ENCODE measurements around the gene GJB2.
A peak's percentile ranks its signal among the peaks of the same experiment; 100 is the strongest.
"Not testable (repeated sequence)": the region's sequence is repeated elsewhere in the genome, so short reads cannot be mapped to it uniquely, and the experiment has no call there.

Gene GJB2

DNA sequence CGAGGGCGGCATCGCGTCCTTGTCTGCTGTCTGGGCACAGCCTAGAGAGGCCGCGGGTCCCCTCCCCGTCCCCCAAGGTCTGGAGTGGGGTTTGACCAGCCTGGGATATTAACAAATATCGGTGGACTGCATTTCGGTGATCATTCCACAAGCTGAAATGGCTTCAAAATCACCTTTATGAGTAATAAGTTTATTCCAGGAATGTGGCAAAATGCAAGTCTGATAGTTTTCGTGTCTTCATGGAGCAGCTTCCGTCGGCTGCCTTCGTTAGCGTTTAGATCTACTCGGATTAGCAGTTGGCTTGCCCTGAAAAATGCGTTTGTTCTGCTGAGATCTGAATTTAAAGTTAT lies 30.8 kb downstream of the GJB2 start:
- DNase-seq: no peak

DNA sequence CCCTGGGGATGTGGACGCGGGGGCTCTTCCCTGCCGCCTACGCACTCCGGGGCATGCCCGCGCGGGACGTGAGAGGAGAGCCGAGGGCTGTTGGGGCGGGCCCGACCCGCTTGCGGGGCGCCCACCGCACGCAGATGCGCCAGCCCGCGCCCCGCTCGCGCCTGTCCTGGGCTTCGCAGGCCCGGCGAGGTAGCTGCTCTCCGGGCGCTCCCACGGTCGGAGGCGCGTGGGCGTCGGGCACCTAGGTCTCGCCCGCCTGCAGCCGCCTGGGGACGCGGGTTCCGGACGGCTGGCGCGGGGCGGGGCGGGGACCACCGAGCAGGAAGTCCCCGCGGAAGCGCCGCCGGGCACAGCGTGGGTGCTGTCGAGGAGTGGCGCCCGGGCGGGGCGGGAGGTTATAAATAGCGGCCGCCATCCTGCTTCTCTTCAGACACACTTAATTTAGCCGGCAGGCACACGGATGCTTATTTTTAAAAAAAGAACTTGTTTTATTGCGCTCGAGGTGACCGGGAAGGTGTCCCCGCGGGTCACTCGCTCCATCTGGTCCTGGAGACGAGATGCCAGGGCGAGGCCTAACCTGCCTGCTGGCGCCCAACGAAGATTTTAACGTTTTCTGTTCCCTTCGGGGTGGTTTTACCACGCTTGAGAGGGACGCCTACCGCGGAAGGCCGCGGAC lies 31.3 kb downstream of the GJB2 start:
- DNase-seq: no peak

- DNase-seq: peak; percentile 1
Observed at GRCh38 chr13:20160306-20161274, 32.1 kb downstream of the GJB2 start, which contains the start of gene GJA3. GJA3 (minus strand) TSS chr13:20161052; CDS start chr13:20143288, 17,764 bp downstream.

DNA sequence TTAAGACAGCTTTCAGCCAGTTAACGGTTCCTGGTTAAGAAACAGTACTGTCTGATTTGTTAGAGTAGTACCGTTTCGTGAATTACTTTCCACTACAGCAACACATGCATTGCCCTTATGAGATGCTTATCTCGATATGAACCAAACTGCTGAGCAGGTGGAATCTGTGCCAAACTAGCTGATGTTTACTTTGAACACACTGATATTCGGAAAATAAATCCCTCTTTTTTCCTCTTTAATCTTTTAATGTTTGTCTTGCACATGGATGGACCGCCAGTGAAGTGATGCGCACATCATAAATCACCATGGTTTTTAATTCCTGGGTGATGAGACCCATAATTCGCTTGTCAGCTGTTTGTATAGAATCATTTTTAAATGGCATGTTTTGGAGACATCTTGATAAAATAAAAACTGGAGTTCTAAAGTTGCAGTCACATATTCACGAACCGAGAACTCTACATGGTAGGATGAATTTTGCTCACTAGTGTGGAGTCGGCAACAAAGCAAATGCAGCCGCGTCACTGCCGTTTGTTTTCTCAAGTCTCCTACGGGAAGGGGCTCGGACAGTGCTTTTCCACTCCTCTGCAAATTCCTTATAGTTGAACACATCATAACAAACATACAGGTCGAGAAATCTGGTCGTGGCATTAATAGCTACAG lies 33.0 kb downstream of the GJB2 start:
- peak; percentile 22 for DNase-seq

- DNase-seq: no peak
Observed at GRCh38 chr13:20157151-20157796, 35.5 kb downstream of the GJB2 start.

GRCh38 chr13:20156702-20157101 lies 36.0 kb downstream of the GJB2 start:
- DNase-seq: no peak

DNA sequence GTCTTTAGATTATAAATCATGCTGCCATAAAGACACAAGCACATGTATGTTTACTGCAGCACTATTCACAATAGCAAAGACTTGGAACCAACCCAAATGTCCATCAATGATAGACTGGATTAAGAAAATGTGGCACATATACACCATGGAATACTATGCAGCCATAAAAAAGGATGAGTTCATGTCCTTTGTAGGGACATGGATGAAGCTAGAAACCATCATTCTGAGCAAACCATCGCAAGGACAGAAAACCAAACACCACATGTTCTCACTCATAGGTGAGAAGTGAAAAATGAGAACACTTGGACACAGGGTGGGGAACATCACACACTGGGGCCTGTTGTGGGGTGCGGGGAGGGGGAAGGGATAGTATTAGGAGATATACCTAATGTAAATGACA lies 39.4 kb downstream of the GJB2 start:
- DNase-seq: not testable (repeated sequence)

DNA sequence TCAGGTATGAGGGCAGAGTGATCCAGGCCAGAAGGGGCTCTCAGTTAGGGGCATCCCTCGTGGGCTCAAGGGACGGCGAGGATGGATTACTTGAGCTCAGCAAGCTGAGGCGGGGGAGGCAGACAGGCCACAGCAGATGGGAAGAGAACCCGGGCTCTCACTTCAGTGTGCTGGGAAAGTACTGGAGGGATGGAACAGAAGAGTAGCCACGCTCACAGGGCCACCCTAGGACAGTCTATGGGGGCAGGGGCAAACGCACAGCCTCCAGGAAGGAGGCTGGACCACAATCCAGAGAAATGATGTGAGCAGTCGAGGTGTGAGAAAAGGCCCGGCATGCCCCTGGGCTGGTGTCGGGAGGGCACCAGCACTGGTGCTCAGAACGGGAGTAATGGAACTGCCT lies 41.1 kb downstream of the GJB2 start:
- DNase-seq: no peak

- no peak for DNase-seq
Observed at GRCh38 chr13:20151016-20151415, 41.7 kb downstream of the GJB2 start.

DNA sequence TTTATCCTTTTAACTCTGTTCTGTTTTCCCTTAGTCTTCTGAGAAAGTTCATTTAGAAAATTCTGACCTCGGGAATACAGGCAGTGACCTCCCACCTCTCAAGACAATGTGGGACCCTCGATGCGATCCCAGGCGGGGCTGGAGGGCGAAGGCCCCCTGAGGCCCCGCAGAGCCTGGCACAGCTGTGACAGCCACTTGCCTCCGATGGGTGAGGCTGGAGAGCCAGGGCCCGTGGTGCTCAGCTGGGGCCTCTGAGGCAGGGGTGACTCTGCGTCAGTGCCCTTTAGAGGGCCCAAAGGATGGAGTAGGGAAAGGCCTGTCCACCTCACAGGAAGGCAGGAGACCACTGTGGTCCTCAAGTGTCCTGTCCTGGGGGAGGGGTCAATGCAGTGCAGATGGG lies 42.2 kb downstream of the GJB2 start:
- no peak for DNase-seq

- DNase-seq: no peak
Observed at GRCh38 chr13:20149762-20150161, 43.0 kb downstream of the GJB2 start.

DNA sequence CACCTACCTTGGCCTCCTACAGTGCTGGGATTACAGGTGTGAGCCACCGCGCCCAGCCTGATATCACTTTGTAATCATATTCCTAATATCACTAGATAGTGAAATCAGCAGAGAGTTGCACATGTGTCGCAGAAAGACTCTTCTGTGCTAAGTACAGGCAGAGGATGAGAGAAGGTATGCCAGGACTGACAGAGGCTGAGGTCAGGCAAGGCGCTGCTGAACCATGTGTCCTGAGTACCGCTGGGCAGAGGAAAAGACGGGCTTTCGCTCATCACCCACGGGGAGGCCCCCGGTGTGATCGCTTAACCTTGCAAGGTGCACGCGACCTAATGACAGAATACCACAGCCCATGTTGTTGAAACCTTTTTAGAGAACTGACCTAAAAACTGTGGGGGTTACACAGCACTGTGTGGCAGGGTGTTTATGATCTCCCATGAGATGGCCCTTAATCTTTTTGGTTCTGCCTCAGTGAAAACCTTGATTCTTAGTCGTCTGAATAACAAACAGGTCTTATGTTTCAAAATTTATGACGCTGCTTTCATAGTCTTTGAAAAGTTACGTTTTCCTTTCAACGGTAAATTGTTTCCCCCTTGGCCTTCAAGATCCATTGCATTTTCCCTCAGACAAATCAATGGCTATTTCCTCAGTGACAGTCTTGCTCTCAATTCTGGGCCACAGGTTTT lies 44.1 kb downstream of the GJB2 start:
- no peak for DNase-seq

- DNase-seq: no peak
Observed at GRCh38 chr13:20146381-20146780, 46.4 kb downstream of the GJB2 start.

GRCh38 chr13:20145521-20145920 lies 47.2 kb downstream of the GJB2 start:
- no peak for DNase-seq

DNA sequence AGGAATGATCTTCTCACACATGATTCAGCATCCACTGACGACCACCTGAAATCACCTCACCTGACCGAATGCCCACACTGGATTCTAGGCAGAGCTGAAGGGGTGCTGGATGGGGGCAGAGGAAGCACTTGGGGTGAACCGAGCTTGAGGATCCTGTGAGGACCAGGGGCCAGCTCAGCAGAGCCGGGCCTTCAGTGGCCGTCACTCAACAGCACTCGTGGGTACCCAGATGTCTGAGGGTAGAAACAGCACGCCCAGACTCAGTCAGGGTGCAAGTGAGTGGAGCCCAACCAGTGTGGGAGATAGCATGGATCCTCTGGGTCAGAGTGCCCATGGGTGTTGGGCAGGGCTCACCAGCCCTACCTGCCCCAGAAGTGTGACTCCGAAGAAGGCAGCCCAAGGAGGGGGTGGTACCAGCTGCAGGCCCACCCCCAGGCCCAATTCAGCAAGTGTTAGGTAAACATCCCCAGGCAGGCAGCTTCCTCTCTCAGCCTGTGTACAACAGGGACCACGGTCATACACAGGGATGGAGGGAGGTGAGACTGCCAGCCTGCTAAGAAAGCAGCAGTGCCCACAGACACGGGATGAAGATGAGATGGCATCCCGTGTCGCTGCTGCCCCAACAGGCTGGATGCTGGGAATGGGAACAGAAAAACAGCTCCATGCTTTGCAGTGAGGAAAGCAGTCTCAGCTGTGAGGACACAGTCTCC lies 48.4 kb downstream of the GJB2 start:
- DNase-seq: no peak

GRCh38 chr13:20142927-20143480 lies 49.7 kb downstream of the GJB2 start:
- DNase-seq: no peak

GRCh38 chr13:20142023-20142926 lies 50.5 kb downstream of the GJB2 start:
- DNase-seq: no peak

GRCh38 chr13:20141238-20142022 lies 51.3 kb downstream of the GJB2 start:
- DNase-seq: no peak

GRCh38 chr13:20140487-20140886 lies 52.3 kb downstream of the GJB2 start:
- DNase-seq: no peak

GRCh38 chr13:20137875-20138274 lies 54.9 kb downstream of the GJB2 start:
- DNase-seq: no peak

All from NCI-H1105 treated with DMSO at 0.1 percent for 48 hours (cell line).